SJSA1 (cell line): Measurements from ENCODE around the gene RAX2. TPM values are rescaled to one million over a fixed set of nuclear protein-coding genes. Genes with fewer than 3 reads are reported as not detected.
"Not testable (repeated sequence)": the region's sequence is repeated elsewhere in the genome, so short reads cannot be mapped to it uniquely, and the experiment has no call there.

Experiments
- DNase-seq, 2 experiments: peaks; one replicate each; pipeline ENCODE4 v3.0.0-alpha.2; 2015 to 2020; ENCODE audit warnings: low spot score in 2 of 2, low read depth in 1 of 2
- H3K27ac ChIP-seq: fragments of 250-450 bp; sonication (Bioruptor Pico); 2 replicates; pipeline ENCODE4 v1.5.1; 2020; ENCODE audit warnings: mild to moderate bottlenecking, moderate library complexity
- H3K27me3 ChIP-seq: fragments of 250-450 bp; sonication (Bioruptor Pico); replicated peaks from 2 replicates; pipeline ENCODE4 v1.5.1; 2020; ENCODE audit warnings: mild to moderate bottlenecking, moderate library complexity
- H3K36me3 ChIP-seq: fragments of 250-450 bp; sonication (Bioruptor Pico); 2 replicates; pipeline ENCODE4 v1.5.1; 2020; ENCODE audit warnings: mild to moderate bottlenecking
- H3K4me1 ChIP-seq: fragments of 250-450 bp; sonication (Bioruptor Pico); replicated peaks from 2 replicates; pipeline ENCODE4 v1.6.1; 2021; ENCODE audit warnings: mild to moderate bottlenecking
- H3K4me3 ChIP-seq: fragments of 250-450 bp; sonication (Bioruptor Pico); 2 replicates; pipeline ENCODE4 v1.5.1; 2020; ENCODE audit warnings: mild to moderate bottlenecking
- H3K9me3 ChIP-seq: fragments of 250-450 bp; sonication (Bioruptor Pico); replicated peaks from 2 replicates; pipeline ENCODE4 v1.5.1; 2020; ENCODE audit warnings: mild to moderate bottlenecking
- total RNA-seq: library from RNA; depleted of rRNA; stranded (reverse); fragments of >200 nt; shearing (Covaris generic); gene quantifications from 2 replicates; pipeline ENCODE4 v1.2.3, GENCODE V29; 2014

RAX2 gene
- total RNA-seq, 1 experiment from 2014 or later = not detected

- H3K36me3 ChIP-seq = peaks cover 12% of the 10 kb centered on the region
- no peaks in the 10 kb centered on the region for H3K27me3 ChIP-seq
- 0 out of 2 replicates have a peak, but pooled peaks cover under 1% of the 10 kb centered on the region for H3K9me3 ChIP-seq
- H3K4me1 ChIP-seq = peaks cover 2% of the 10 kb centered on the region; the same call in 1 of the 2 replicates
- H3K27ac ChIP-seq = no peak overlapping the region
- DNase-seq = no peak
- H3K4me3 ChIP-seq = no peak overlapping the region
These were observed 3.8 kb downstream of the RAX2 start for GRCh38 chr19:3768015-3768747.

- Histone ChIP-seq H3K4me3 (no peak overlapping the region), H3K27me3 (no peaks in the 10 kb centered on the region), H3K27ac (no peak overlapping the region), H3K36me3 (peaks cover 12% of the 10 kb centered on the region), H3K9me3 (0 out of 2 replicates have a peak, but pooled peaks cover 2% of the 10 kb centered on the region), H3K4me1 (peaks cover 5% of the 10 kb centered on the region; the same call in 1 of the 2 replicates)
- no peak for DNase-seq
These were observed 5.0 kb downstream of the RAX2 start for GRCh38 chr19:3767050-3767449.

DNA sequence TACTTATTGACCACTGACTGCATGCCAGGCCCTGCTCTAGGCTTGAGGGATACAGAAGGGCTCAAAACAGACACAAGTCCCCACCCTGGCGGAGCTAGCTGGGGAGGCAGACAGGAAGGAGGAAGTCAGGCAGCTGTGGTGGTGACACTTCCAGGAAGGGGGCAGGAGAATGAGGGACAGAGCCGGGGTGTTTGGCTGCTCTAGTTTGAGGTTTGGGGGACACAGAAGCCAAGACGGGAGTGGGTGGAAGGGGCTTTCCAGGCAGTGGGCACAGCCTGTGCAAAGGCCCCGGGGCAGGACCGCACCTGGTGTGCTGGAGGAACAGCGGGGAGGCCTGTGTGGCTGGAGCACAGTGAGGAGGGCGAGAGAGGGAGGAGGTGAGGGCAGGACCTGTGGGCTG lies 5.5 kb downstream of the RAX2 start:
- DNase-seq = no peak
- Histone ChIP-seq H3K9me3 (0 out of 2 replicates have a peak, but pooled peaks cover 2% of the 10 kb centered on the region), H3K27me3 (no peaks in the 10 kb centered on the region), H3K4me3 (no peak overlapping the region), H3K36me3 (peaks cover 12% of the 10 kb centered on the region), H3K4me1 (peaks cover 8% of the 10 kb centered on the region), H3K27ac (no peak overlapping the region)

DNA sequence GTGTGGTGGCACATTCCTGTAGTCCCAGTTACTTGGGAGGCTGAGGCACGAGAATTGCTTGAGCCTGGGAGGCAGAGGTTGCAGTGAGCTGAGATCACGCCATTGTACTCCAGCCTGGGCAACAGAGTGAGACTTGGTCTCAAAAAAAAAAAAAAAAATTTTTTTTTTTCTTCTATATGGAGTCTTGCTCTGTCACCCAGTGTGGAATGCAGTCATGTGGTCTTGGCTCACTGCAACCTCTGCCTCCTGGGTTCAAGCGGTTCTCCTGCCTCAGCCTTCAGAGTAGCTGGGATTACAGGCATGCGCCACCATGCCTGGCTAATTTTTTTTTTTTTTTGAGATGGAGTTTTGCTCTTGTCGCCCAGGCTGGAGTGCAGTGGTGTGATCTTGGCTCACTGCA lies 6.3 kb downstream of the RAX2 start:
- H3K27me3 ChIP-seq, H3K9me3 ChIP-seq, H3K27ac ChIP-seq, DNase-seq, H3K4me3 ChIP-seq: not testable (repeated sequence)
- peaks cover 15% of the 10 kb centered on the region for H3K36me3 ChIP-seq
- peaks cover 11% of the 10 kb centered on the region for H3K4me1 ChIP-seq

GRCh38 chr19:3765121-3765520 lies 6.9 kb downstream of the RAX2 start:
- no peak overlapping the region for H3K4me3 ChIP-seq
- H3K27ac ChIP-seq = no peak overlapping the region
- H3K27me3 ChIP-seq = no peaks in the 10 kb centered on the region
- H3K36me3 ChIP-seq = peaks cover 16% of the 10 kb centered on the region
- 0 out of 2 replicates have a peak, but pooled peaks cover 2% of the 10 kb centered on the region for H3K9me3 ChIP-seq
- DNase-seq = no peak
- H3K4me1 ChIP-seq = peaks cover 13% of the 10 kb centered on the region

GRCh38 chr19:3762501-3763459 lies 9.2 kb downstream of the RAX2 start, which contains the start of gene MRPL54:
Gene MRPL54, plus strand, starts transcription at chr19:3762682. Its CDS starts 19 bp downstream, at chr19:3762701.
- H3K4me3 ChIP-seq = peak within 1 kb of the TSS; percentile 72
- peaks cover 33% of the 10 kb centered on the region for H3K36me3 ChIP-seq
- H3K27ac ChIP-seq = peak within 1 kb of the TSS; percentile 93
- no peaks in the 10 kb centered on the region for H3K27me3 ChIP-seq
- H3K4me1 ChIP-seq = peaks cover 13% of the 10 kb centered on the region
- 0 out of 2 replicates have a peak, but pooled peaks cover 2% of the 10 kb centered on the region for H3K9me3 ChIP-seq
- peak; percentile 99 to 100 for DNase-seq

- Histone ChIP-seq H3K27me3 (no peaks in the 10 kb centered on the region), H3K4me1 (peaks cover 13% of the 10 kb centered on the region), H3K9me3 (0 out of 2 replicates have a peak, but pooled peaks cover 2% of the 10 kb centered on the region), H3K36me3 (peaks cover 36% of the 10 kb centered on the region), H3K4me3 (peak overlapping the region; percentile 71), H3K27ac (peak overlapping the region; percentile 93; the same call in 1 of the 2 replicates)
- no peak for DNase-seq
These were observed 9.9 kb downstream of the RAX2 start for GRCh38 chr19:3762130-3762473.

DNA sequence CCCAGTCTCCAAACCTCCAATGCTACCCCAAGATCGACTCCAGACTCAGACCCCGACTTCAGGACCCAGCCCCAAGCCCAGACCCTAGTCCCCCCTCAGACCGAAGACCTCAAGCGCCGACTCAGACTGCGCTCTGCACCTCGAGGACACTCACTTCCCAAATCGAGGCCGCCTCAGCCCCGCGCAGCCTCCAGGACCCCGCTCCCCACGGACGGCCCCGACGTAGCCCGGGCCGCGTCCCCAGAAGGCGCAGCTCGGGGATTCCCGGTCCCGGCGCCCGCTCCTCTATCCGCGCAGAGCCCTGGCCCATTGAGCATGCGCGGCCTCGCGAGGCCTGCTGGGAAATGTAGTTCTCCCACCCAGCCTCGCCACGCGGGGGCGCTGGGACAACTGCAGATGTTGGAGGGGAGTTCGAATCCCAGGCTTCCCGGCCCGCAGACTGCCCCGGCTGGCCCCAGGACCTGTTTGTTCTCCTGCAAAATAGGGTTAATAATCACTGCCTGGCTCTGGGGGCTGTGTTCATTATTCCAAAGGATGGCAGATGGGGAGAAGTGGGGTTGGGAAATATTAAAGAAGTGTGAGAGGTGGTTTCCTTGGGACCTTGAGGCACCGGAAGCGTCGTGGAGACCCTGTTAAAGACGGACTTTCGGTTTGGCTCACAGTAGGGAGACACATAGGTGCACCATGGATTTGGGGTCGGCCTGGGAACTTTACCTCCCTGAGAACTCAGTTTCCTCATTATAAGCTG lies 10.5 kb downstream of the RAX2 start, which contains the start of gene APBA3:
TSS of gene APBA3 (minus strand) at position 311 of the 748 bp plus-strand sequence. CDS start 1,428 bp downstream, outside the sequence.
- peak within 1 kb of the TSS; percentile 93 for H3K27ac ChIP-seq
- peak; percentile 90 to 93 for DNase-seq
- 0 out of 2 replicates have a peak, but pooled peaks cover 2% of the 10 kb centered on the region for H3K9me3 ChIP-seq
- peak within 1 kb of the TSS; percentile 72 for H3K4me3 ChIP-seq
- peaks cover 32% of the 10 kb centered on the region for H3K36me3 ChIP-seq
- no peaks in the 10 kb centered on the region for H3K27me3 ChIP-seq
- peaks cover 13% of the 10 kb centered on the region for H3K4me1 ChIP-seq

DNA sequence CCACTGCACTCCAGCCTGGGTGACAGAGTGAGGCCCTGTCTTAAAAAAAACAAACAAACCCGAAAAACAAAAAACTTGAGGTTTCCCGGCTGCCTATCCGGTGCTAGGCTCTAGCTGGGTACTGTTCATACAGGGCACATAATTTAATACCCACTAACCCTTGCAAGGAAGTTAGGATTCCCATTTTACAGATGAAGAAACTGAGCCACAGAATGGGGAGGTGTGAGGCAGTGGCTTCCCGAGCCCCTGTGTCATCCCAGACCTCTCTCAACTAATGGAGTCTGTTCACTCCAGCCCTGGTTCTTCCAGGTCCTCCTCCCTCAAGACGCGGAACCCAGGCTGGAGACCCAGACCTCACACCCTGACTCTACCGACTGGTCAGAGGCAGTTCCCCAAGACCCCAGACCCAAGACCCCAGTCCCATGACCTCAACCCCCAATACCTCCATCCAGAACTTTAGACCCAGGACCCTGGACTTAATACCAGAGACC lies 11.1 kb downstream of the RAX2 start:
- H3K27ac ChIP-seq = peak overlapping the region; percentile 33
- H3K4me1 ChIP-seq = peaks cover 13% of the 10 kb centered on the region
- no peak for DNase-seq
- peaks cover 29% of the 10 kb centered on the region; the same call in 1 of the 2 replicates for H3K36me3 ChIP-seq
- H3K9me3 ChIP-seq = 0 out of 2 replicates have a peak, but pooled peaks cover 2% of the 10 kb centered on the region
- peak overlapping the region; percentile 72 for H3K4me3 ChIP-seq
- H3K27me3 ChIP-seq = no peaks in the 10 kb centered on the region

- H3K4me1 ChIP-seq = peaks cover 13% of the 10 kb centered on the region
- H3K36me3 ChIP-seq = peaks cover 23% of the 10 kb centered on the region; the same call in 1 of the 2 replicates
- no peaks in the 10 kb centered on the region for H3K27me3 ChIP-seq
- no peak overlapping the region for H3K27ac ChIP-seq
- H3K4me3 ChIP-seq = no peak overlapping the region
- DNase-seq = no peak
- H3K9me3 ChIP-seq = 0 out of 2 replicates have a peak, but pooled peaks cover 2% of the 10 kb centered on the region
These were observed 12.4 kb downstream of the RAX2 start for GRCh38 chr19:3759482-3760254.

GRCh38 chr19:3758297-3758696 lies 13.7 kb downstream of the RAX2 start:
- not testable (repeated sequence) for DNase-seq, H3K4me3 ChIP-seq

DNA sequence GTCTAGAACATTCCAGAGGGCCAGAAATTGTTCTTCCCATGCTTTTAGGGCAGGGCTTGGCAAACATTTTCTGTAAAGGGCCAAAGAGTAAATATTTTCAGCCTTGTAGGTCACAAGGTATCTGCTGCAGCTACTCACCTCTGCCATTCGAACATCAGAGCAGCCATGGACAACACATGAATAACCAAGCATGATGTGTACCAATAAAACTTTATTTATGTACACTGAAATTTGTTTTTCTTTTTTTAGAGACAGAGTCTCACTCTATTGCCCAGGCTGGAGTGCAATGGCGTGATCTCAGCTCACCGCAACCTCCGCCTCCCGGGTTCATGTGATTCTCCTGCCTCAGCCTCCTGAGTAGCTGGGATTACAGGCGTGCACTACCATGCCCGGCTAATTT lies 14.3 kb downstream of the RAX2 start:
- DNase-seq, H3K27me3 ChIP-seq, H3K4me1 ChIP-seq, H3K27ac ChIP-seq, H3K9me3 ChIP-seq, H3K4me3 ChIP-seq: not testable (repeated sequence)
- peaks cover 23% of the 10 kb centered on the region for H3K36me3 ChIP-seq

More at GRCh38 chr19:3758297-3758696, 13.7 kb downstream of the RAX2 start:
- Histone ChIP-seq H3K36me3 (peaks cover 23% of the 10 kb centered on the region), H3K4me1 (peaks cover 12% of the 10 kb centered on the region)
- not testable (repeated sequence) for H3K27ac ChIP-seq, H3K27me3 ChIP-seq, H3K9me3 ChIP-seq
